Left lung (tissue), 10 donors: ENCODE results near the gene SEC24D. TPM values are rescaled to one million over a fixed set of nuclear protein-coding genes. Genes with fewer than 3 reads are reported as not detected.

Experiments used
- ATAC-seq: fragments of 200-7000 bp; cut with Tn5 transposase; one replicate; pipeline ENCODE4 v1.9.1; 2020; ENCODE audit warnings: moderate library complexity
- DNase-seq, 4 donors: peaks; one replicate each; pipeline ENCODE4 v3.0.0-alpha.2; 2013 to 2020
- H3K27ac ChIP-seq, 2 donors: fragments of 200-600 bp; sonication (generic) in 1 of 2; one replicate each; pipeline versions ENCODE4 v1.5.0 to v1.8.0; 2020 to 2021
- H3K27me3 ChIP-seq, 2 donors: fragments of 200-600 bp; sonication (generic) in 1 of 2; one replicate each; pipeline versions ENCODE4 v1.5.0 to v1.8.0; 2020 to 2021
- H3K36me3 ChIP-seq, 2 donors: fragments of 200-600 bp; sonication (generic) in 1 of 2; one replicate each; pipeline versions ENCODE4 v1.5.0 to v1.8.0; 2020 to 2021
- H3K4me1 ChIP-seq, 2 donors: fragments of 200-600 bp; one replicate each; pipeline ENCODE4 v1.8.0; 2021
- H3K4me3 ChIP-seq, 2 donors: fragments of 200-600 bp; sonication (generic) in 1 of 2; one replicate each; pipeline versions ENCODE4 v1.5.0 to v1.8.0; 2020 to 2021; ENCODE audit warnings: mild to moderate bottlenecking in 1 of 2
- H3K9me3 ChIP-seq, 2 donors: fragments of 200-600 bp; sonication (generic) in 1 of 2; one replicate each; pipeline versions ENCODE4 v1.5.0 to v1.8.0; 2020 to 2021
- CTCF ChIP-seq, 2 donors: fragments of 200-600 bp; sonication (generic) in 1 of 2; IDR thresholded peaks; one replicate each; pipeline versions ENCODE4 v1.5.0 to v1.8.0; 2021; ENCODE audit warnings: antibody characterized with exemption in 2 of 2
- intact Hi-C, 2 donors: fragments of 100-400 bp; cut with DNase I; formaldehyde crosslinking; loops; one replicate each; pipeline versions ENCODE4 v1.11.2 to v1.14.2; 2022
- polyA plus RNA-seq, 6 donors: library from polyadenylated mRNA; unstranded; fragments of 120-200 nt; gene quantifications; one replicate each; pipeline ENCODE4 v1.2.1, GENCODE V29; 2013; ENCODE audit not compliant: insufficient read length in 6 of 6
- total RNA-seq, 2 donors: library from RNA; stranded (reverse); fragmentation: NEBNext Ultra II Directional; extraction: Animal tissue kit (Norgen Biotek cat#: 25700); gene quantifications; one replicate each; pipeline ENCODE4 v1.2.1, GENCODE V29; 2021
- donor health status: DM: no; HTN: yes; CAD: no.
- donor health status: DM: no; HTN: no; CAD: no.

Gene SEC24D
- total and polyA plus RNA-seq, 8 donors, result 40.7 to 99.4 (median 50.4) TPM

GRCh38 chr4:118716304-118716703 lies 119.6 kb downstream of the SEC24D start:
- intact Hi-C loops, result no loop called here
- Histone ChIP-seq H3K4me3 (no peak overlapping the region), H3K27me3 (no peaks in the 10 kb centered on the region), H3K4me1 (no peaks in the 10 kb centered on the region), H3K9me3 (no peaks in the 10 kb centered on the region), H3K36me3 (peaks cover 0 to 35% of the 10 kb centered on the region in 2 donors), H3K27ac (no peak overlapping the region)
- no peak for DNase-seq
- no peak for ATAC-seq
- TF ChIP-seq CTCF (IDR thresholded peaks at IDR 0.05), result no peak

DNA sequence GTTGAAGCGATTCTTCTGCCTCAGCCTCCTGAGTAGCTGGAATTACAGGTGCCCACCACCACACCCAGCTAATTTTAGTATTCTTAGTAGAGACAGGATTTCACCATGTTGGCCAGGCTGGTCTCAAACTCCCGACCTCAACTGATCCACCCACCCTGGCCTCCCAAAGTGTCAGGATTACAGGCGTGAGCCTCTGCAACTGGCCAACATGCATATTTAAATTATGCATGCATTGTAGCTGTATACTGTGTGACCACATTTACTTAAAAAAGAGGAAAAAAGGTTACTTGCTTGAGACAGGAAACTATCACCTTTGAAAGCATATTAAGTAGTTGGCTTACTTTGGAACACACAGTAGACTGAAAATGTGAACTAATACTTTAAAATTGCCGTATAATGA lies 121.2 kb downstream of the SEC24D start:
- no peak for TF ChIP-seq CTCF (IDR thresholded peaks at IDR 0.05)
- DNase-seq (no peak), ATAC-seq (no peak)
- no peaks in the 10 kb centered on the region for H3K9me3 ChIP-seq
- H3K4me3 ChIP-seq, result no peak overlapping the region
- H3K27ac ChIP-seq, result no peak overlapping the region
- no peaks in the 10 kb centered on the region for H3K4me1 ChIP-seq
- intact Hi-C loops, result no loop called here
- H3K36me3 ChIP-seq, result peaks cover 0 to 45% of the 10 kb centered on the region in 2 donors
- no peaks in the 10 kb centered on the region for H3K27me3 ChIP-seq

DNA sequence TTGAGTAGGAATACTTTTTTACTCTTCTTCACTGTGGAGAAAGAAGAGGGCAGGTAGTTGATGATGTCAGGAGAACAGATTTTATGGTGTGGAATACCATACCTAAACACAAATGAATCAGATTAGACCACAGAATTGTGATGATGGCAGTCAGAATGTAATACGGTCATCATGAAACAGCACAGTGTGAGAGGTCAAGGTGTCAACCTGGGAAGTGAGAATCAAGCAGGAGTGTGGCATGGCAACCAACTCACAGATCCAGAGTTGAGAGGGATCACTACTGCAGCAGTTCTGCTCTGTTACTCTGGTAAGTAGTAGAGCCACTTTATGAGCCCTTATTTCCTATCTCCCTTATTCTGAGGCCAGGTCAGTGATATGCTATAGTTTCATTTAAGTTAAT lies 123.1 kb downstream of the SEC24D start:
- TF ChIP-seq CTCF (IDR thresholded peaks at IDR 0.05), result no peak
- no peaks in the 10 kb centered on the region for H3K27me3 ChIP-seq
- H3K4me1 ChIP-seq, result no peaks in the 10 kb centered on the region
- ATAC-seq, result no peak
- DNase-seq, result no peak
- H3K27ac ChIP-seq, result no peak overlapping the region
- no peak overlapping the region for H3K4me3 ChIP-seq
- peaks cover 0 to 54% of the 10 kb centered on the region in 2 donors for H3K36me3 ChIP-seq
- H3K9me3 ChIP-seq, result no peaks in the 10 kb centered on the region
- intact Hi-C loops, result no loop called here

DNA sequence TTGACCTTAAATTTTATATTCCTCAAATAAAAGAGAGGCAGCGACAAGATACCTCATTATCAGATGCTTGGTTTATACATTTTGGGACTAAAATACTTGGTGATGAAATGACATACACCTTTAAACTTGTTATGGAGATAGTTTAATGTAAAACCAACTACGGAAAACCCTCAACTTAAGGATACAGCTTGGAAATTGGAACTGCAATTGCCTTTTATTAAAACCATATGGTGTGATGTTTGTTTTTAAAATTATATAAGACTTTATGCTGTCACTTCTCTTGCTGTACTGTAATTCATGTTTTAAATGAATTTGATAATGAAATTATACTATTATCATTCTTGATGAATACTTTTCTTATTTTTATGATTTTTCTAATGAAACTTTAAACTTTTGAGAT lies 124.9 kb downstream of the SEC24D start:
- no peak for TF ChIP-seq CTCF (IDR thresholded peaks at IDR 0.05)
- Histone ChIP-seq H3K27ac (no peak overlapping the region), H3K4me3 (no peak overlapping the region), H3K4me1 (no peaks in the 10 kb centered on the region), H3K9me3 (no peaks in the 10 kb centered on the region), H3K27me3 (no peaks in the 10 kb centered on the region), H3K36me3 (peaks cover 0 to 64% of the 10 kb centered on the region in 2 donors)
- intact Hi-C loops, result no loop called here
- ATAC-seq, result no peak
- DNase-seq, result no peak

- no peak for ATAC-seq
Observed at GRCh38 chr4:118703118-118703517, 132.8 kb downstream of the SEC24D start.

More at GRCh38 chr4:118703118-118703517, 132.8 kb downstream of the SEC24D start:
- Histone ChIP-seq H3K27me3 (no peaks in the 10 kb centered on the region), H3K27ac (no peak overlapping the region), H3K4me3 (no peak overlapping the region), H3K4me1 (no peaks in the 10 kb centered on the region), H3K36me3 (peaks cover 0 to 98% of the 10 kb centered on the region in 2 donors), H3K9me3 (no peaks in the 10 kb centered on the region)
- intact Hi-C loops, result no loop called here
- DNase-seq, result no peak
- TF ChIP-seq CTCF (IDR thresholded peaks at IDR 0.05), result no peak
